B cell (primary cell): ENCODE data around the gene CEP131. TPM values are rescaled to one million over a fixed set of nuclear protein-coding genes. Genes with fewer than 3 reads are reported as not detected.

Experiments
- ATAC-seq: fragments of 200-7000 bp; cut with Tn5 transposase; one replicate; pipeline ENCODE4 v1.10.0; 2021; ENCODE audit warnings: low read depth, mild to moderate bottlenecking, moderate number of reproducible peaks, moderate library complexity
- CTCF ChIA-PET: fragments of 350-600 bp; sonication (Branson Sonifier 250); formaldehyde crosslinking; loops from one replicate; lab custom pipeline; 2021; ENCODE audit warnings: antibody characterized with exemption, inconsistent platforms; lab: Charles Lee
- POLR2A ChIA-PET: fragments of 350-600 bp; sonication (Branson Sonifier 250); formaldehyde crosslinking; loops from one replicate; lab custom pipeline; 2021; ENCODE audit warnings: antibody characterized with exemption; lab: Charles Lee
- DNase-seq: peaks from one replicate; pipeline ENCODE4 v3.0.0; 2013
- H2AFZ ChIP-seq: 2 replicates; pipeline ENCODE4 v1.6.1; 2012; ENCODE audit warnings: mild to moderate bottlenecking, low read depth, low read length; ENCODE audit not compliant: insufficient read depth, poor library complexity, severe bottlenecking
- H3K27ac ChIP-seq, 2 donors: 1 replicate in 1 of 2; 2 replicates in 1 of 2; pipeline ENCODE4 v1.5.1; 2012 to 2013; ENCODE audit warnings: low read length in 2 of 2, mild to moderate bottlenecking in 2 of 2, moderate library complexity in 1 of 2
- H3K27me3 ChIP-seq, 4 experiments: fragments of 200-600 bp in 1 of 4; sonication (generic) in 1 of 4; replicated peaks in 1 of 4; 1 replicate in 2 of 4; 2 replicates in 2 of 4; pipeline versions ENCODE4 v1.6.1 to v1.7.0; 2013 to 2016; ENCODE audit warnings: low read length in 3 of 4, mild to moderate bottlenecking in 2 of 4, mixed read lengths in 1 of 4, moderate library complexity in 1 of 4; ENCODE audit not compliant: insufficient read depth in 4 of 4, control insufficient read depth in 3 of 4; ENCODE audit errors: control extremely low read depth in 1 of 4
- H3K36me3 ChIP-seq, 2 experiments: replicated peaks in 1 of 2; 1 replicate in 1 of 2; 2 replicates in 1 of 2; pipeline versions ENCODE4 v1.6.1 to v1.7.1; 2013; ENCODE audit warnings: low read length in 1 of 2; ENCODE audit not compliant: insufficient read depth in 2 of 2, control insufficient read depth in 1 of 2; ENCODE audit errors: control extremely low read depth in 1 of 2, extremely low read depth in 1 of 2
- H3K4me1 ChIP-seq, 2 donors: fragments of 200-600 bp in 1 of 2; sonication (generic) in 1 of 2; 1 replicate in 1 of 2; 2 replicates in 1 of 2; pipeline versions ENCODE4 v1.5.1 to v1.6.1; 2013 to 2017; ENCODE audit warnings: low read length in 2 of 2; ENCODE audit not compliant: control insufficient read depth in 2 of 2, insufficient read depth in 2 of 2
- H3K4me2 ChIP-seq: replicated peaks from 2 replicates; pipeline ENCODE3; 2012; ENCODE audit warnings: mild to moderate bottlenecking, low read depth, low read length; ENCODE audit not compliant: poor library complexity, severe bottlenecking
- H3K4me3 ChIP-seq, 5 experiments: fragments of 200-600 bp in 1 of 5; sonication (generic) in 1 of 5; 1 replicate in 3 of 5; 2 replicates in 2 of 5; pipeline versions ENCODE4 v1.5.1 to v1.7.0; 2011 to 2016; ENCODE audit warnings: low read length in 4 of 5, mild to moderate bottlenecking in 4 of 5, low read depth in 2 of 5, control low read depth in 1 of 5, moderate library complexity in 1 of 5; ENCODE audit not compliant: insufficient read depth in 1 of 5; ENCODE audit errors: control extremely low read depth in 1 of 5, extremely low read depth in 1 of 5
- H3K79me2 ChIP-seq: fragments of 200-600 bp; sonication (generic); one replicate; pipeline ENCODE4 v1.6.0; 2016; ENCODE audit warnings: low read length; ENCODE audit not compliant: control insufficient read depth, insufficient read depth
- H3K9ac ChIP-seq: fragments of 200-600 bp; sonication (generic); 2 replicates; pipeline ENCODE4 v1.6.1; 2017; ENCODE audit warnings: mild to moderate bottlenecking, low read length, moderate library complexity
- H3K9me3 ChIP-seq, 3 donors: one replicate each; pipeline versions ENCODE4 v1.6.1 to v1.7.1; 2013; ENCODE audit warnings: low read length in 2 of 3; ENCODE audit not compliant: control insufficient read depth in 2 of 3, insufficient read depth in 1 of 3; ENCODE audit errors: control extremely low read depth in 1 of 3
- H4K20me1 ChIP-seq: 2 replicates; pipeline ENCODE4 v1.6.0; 2012; ENCODE audit warnings: mild to moderate bottlenecking, low read length; ENCODE audit not compliant: insufficient read depth, control insufficient read depth, poor library complexity, severe bottlenecking
- H3K27ac Mint-ChIP-seq: one replicate; pipeline ENCODE4 v1.8.0; 2021; ENCODE audit warnings: mixed read lengths
- H3K27me3 Mint-ChIP-seq: one replicate; pipeline ENCODE4 v1.8.0; 2021; ENCODE audit warnings: mixed read lengths
- H3K4me1 Mint-ChIP-seq: one replicate; pipeline ENCODE4 v1.8.0; 2021; ENCODE audit warnings: mixed read lengths
- H3K4me3 Mint-ChIP-seq: one replicate; pipeline ENCODE4 v1.8.0; 2021; ENCODE audit warnings: mixed read lengths
- H3K9me3 Mint-ChIP-seq: one replicate; pipeline ENCODE4 v1.8.0; 2022; ENCODE audit warnings: mixed read lengths; ENCODE audit not compliant: insufficient read depth
- CTCF ChIP-seq: fragments of 200-600 bp; IDR thresholded peaks from one replicate; pipeline ENCODE4 v1.8.0; 2022; ENCODE audit warnings: antibody characterized with exemption, mild to moderate bottlenecking
- EZH2 ChIP-seq: IDR thresholded peaks from 2 replicates; pipeline ENCODE4 v1.6.1; 2012; ENCODE audit warnings: borderline replicate concordance, low read depth, mild to moderate bottlenecking, moderate library complexity, low read length; ENCODE audit not compliant: insufficient read depth, poor library complexity, severe bottlenecking
- WGBS: methylation state at CpG from one replicate; pipeline ENCODE4 v1.1.5; 2013; ENCODE audit warnings: missing lambda C conversion rate; ENCODE audit not compliant: insufficient coverage; 5-methylcytosine and 5-hydroxymethylcytosine counted together
- intact Hi-C: fragments of 100-400 bp; cut with micrococcal nuclease; formaldehyde crosslinking; loops from one replicate; pipeline ENCODE4 v1.10.0; 2022
- polyA plus RNA-seq: library from polyadenylated mRNA; depleted of rRNA; stranded (reverse); fragments of >200 nt; gene quantifications from 2 replicates; pipeline ENCODE4 v1.2.3, GENCODE V29; 2012
- total RNA-seq, 2 donors: library from RNA; stranded (reverse); fragments of 120-200 nt in 1 of 2; gene quantifications; 1 replicate in 1 of 2; 2 replicates in 1 of 2; pipeline versions ENCODE4 v1.2.3 to v1.2.4, GENCODE V29; 2013 to 2022

CEP131 gene
- total and polyA plus RNA-seq, 2 donors (not counting 1 experiment from before 2014, with no cell fraction given): 18.8 to 25.5 TPM

- Histone ChIP-seq H2AFZ (no peak overlapping the region), H3K4me2 (no peak overlapping the region), H3K4me3 (no peak overlapping the region), H3K4me1 (peaks cover 21 to 32% of the 10 kb centered on the region in 2 donors), H3K27ac (no peak overlapping the region), H4K20me1 (peaks cover 65% of the 10 kb centered on the region), H3K9me3 (no peaks in the 10 kb centered on the region), H3K79me2 (peaks cover 48% of the 10 kb centered on the region), H3K27me3 (no peaks in the 10 kb centered on the region), H3K9ac (no peak overlapping the region), H3K36me3 (peaks cover 0 to 67% of the 10 kb centered on the region in 2 experiments)
- ATAC-seq: no peak
- no peak for DNase-seq
- Mint-ChIP-seq H3K4me1 (peaks cover 42% of the 10 kb centered on the region), H3K27me3 (no peaks in the 10 kb centered on the region), H3K4me3 (no peak overlapping the region), H3K27ac (peak overlapping the region; percentile 32), H3K9me3 (no peaks in the 10 kb centered on the region)
- ChIA-PET CTCF (interaction anchor here (0.9 kb wide), 1 partner anchor 127 kb away, joined by 3 read pairs; no protein-coding TSS in a partner anchor), POLR2A (interaction anchor here (0.6 kb wide), 1 partner anchor 214 kb away, joined by 3 read pairs; no protein-coding TSS in a partner anchor)
- TF ChIP-seq EZH2 (no peak), CTCF (no peak)
- intact Hi-C loops: no loop called here
- WGBS: 97% methylated on average over 17 of the region's 19 CpGs
Measured at GRCh38 chr17:81232616-81233241, 10.0 kb upstream of the CEP131 start.
